ENCODE data around the gene POLR1A.

POLR1A gene

GRCh38 chr2:86069783-86070339, 35.8 kb downstream of the POLR1A start:
- no peak for TF ChIP-seq CTCF (conservative IDR thresholded peaks at IDR 0.05; ENCODE audit: low read depth, low read length)
- no peak for DNase-seq (ENCODE audit: low read depth)
- no peak overlapping the region for H3K4me3 ChIP-seq (ENCODE audit: low read depth, low read length)

- DNase-seq (ENCODE audit: low read depth): no peak
- no peak overlapping the region for H3K4me3 ChIP-seq (ENCODE audit: low read depth, low read length)
- TF ChIP-seq CTCF (conservative IDR thresholded peaks at IDR 0.05; ENCODE audit: low read depth, low read length): peak; percentile 6
These were observed 36.5 kb downstream of the POLR1A start for GRCh38 chr2:86069091-86069685.

- H3K4me3 ChIP-seq (ENCODE audit: low read depth, low read length): no peak overlapping the region
- TF ChIP-seq CTCF (conservative IDR thresholded peaks at IDR 0.05; ENCODE audit: low read depth, low read length): no peak
- DNase-seq (ENCODE audit: low read depth): no peak
These were observed 37.0 kb downstream of the POLR1A start for GRCh38 chr2:86068648-86069047.

- DNase-seq (ENCODE audit: low read depth): peak; percentile 52
- no peak for TF ChIP-seq CTCF (conservative IDR thresholded peaks at IDR 0.05; ENCODE audit: low read depth, low read length)
- H3K4me3 ChIP-seq (ENCODE audit: low read depth, low read length): no peak overlapping the region
These were observed 37.5 kb downstream of the POLR1A start for GRCh38 chr2:86068136-86068588.

- H3K4me3 ChIP-seq (ENCODE audit: low read depth, low read length): no peak overlapping the region
- no peak for TF ChIP-seq CTCF (conservative IDR thresholded peaks at IDR 0.05; ENCODE audit: low read depth, low read length)
- DNase-seq (ENCODE audit: low read depth): no peak
These were observed 38.8 kb downstream of the POLR1A start for GRCh38 chr2:86066915-86067314.

- no peak for DNase-seq (ENCODE audit: low read depth)
- H3K4me3 ChIP-seq (ENCODE audit: low read depth, low read length): no peak overlapping the region
- TF ChIP-seq CTCF (conservative IDR thresholded peaks at IDR 0.05; ENCODE audit: low read depth, low read length): no peak
These were observed 39.6 kb downstream of the POLR1A start for GRCh38 chr2:86066007-86066578.

GRCh38 chr2:86065512-86065911, 40.2 kb downstream of the POLR1A start:
- DNase-seq (ENCODE audit: low read depth): no peak
- no peak for TF ChIP-seq CTCF (conservative IDR thresholded peaks at IDR 0.05; ENCODE audit: low read depth, low read length)
- no peak overlapping the region for H3K4me3 ChIP-seq (ENCODE audit: low read depth, low read length)
